M059J (cell line): ENCODE results near the gene STRN4. TPM values are rescaled to one million over a fixed set of nuclear protein-coding genes. Genes with fewer than 3 reads are reported as not detected.
"Not testable (repeated sequence)": the region's sequence is repeated elsewhere in the genome, so short reads cannot be mapped to it uniquely, and the experiment has no call there.

Source experiments
- DNase-seq: peaks from one replicate; pipeline ENCODE4 v3.0.0-alpha.2; 2012; ENCODE audit warnings: low read depth
- total RNA-seq: library from RNA; depleted of rRNA; stranded (reverse); fragments of >200 nt; shearing (Covaris generic); gene quantifications from 2 replicates; pipeline ENCODE4 v1.2.3, GENCODE V29; 2014

STRN4 gene
- total RNA-seq, 1 experiment from 2014 or later, result 78.1 TPM

DNA sequence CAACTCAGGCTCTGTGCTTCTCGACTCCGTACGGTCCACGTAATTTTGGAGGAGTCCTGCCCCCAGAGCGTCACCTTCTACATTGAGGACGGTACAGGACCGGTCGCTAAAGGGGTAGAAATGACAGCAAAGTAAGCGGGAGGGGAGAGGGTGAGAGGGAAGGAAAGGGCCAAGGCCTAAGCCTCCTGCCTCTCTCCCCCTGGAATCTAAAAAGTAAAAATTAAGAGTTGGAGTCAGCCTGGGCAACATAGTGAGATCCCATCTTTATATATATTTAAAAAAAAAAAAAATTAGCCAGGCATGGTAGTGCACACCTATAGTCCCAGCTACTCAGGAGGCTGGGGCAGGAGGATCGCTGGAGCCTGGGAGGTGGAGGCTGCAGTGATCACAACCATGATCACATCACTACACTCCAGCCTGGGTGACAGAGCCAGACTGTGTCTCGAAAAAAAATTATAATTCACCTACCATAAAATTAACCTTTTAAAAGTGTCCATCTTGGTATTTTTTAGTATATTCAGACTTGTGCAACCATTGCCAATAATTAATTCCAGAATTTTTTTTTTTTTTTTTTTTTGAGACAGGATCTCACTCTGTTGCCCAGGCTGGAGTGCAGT, 29.5 kb upstream of the STRN4 start:
- DNase-seq, result no peak

DNA sequence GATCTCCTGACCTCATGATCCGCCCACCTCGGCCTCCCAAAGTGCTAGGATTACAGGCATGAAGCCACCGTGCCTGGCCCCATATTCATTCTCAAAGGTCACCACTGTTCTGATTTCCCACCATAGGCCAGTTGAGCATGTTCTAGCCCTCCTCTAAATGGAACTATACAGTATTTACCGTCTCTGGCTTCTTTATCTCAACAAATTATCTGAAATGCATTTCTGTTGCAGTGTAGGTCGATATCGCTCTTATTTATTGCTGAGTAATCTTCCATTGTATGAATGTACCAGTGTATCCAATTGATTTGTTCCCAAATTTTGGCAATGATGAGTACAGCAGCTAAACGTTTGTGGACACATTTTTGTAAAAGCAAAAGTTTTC, 26.8 kb upstream of the STRN4 start:
- no peak for DNase-seq

DNA sequence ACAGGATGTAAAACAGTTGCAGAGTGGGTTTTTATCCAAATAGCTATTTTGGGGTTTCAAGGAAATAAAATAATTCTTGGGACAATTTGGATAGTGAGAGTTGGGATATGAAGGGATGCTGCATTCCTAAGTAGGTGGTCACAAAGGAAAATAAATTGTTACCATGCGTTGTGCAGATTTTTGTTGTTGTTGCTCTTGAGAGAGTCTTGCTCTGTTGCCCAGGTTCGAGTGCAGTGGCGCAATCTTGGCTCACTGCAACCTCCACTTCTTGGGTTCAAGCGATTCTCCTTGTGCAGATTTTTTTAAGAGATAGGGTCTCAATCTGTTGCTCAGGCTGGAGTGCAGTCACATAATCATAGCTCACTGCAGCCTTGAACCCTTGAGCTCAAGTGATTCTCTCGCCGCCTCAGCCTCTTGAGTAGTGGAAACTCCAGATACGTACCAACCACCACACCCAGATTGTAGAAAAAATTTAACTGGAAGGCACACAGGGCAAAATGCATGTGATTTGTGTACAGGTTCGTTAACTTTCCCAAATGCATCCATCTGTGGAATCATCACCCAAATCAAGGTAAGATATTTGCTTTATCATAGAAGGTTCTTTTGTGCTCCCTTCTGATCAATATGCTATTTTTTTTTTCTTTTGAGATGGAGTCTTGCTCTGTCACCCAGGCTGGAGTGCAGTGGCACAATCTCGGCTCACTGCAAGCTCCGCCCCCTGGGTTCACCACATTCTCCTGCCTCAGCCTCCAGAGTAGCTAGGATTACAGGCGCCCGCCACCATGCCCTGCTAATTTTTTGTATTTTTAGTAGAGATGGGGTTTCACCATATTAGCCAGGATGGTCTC, 26.1 kb upstream of the STRN4 start:
- no peak for DNase-seq

DNA sequence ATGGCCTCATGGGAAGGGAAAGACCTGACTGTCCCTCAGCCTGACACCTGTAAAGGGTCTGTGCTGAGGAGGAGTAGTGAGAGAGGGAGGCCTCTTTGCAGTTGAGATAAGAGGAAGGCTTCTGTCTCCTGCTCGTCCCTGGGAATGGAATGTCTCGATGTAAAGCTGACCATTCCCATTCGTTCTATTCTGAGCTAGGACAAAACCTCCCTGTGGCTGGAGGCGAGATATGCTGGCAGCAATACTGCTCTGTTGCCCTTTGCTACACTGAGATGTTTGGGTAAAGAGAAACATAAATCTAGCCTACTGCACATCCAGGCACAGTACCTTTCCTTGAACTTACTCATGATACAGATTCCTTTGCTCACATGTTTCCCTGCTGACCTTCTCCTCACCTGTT, 22.5 kb upstream of the STRN4 start:
- not testable (repeated sequence) for DNase-seq

DNA sequence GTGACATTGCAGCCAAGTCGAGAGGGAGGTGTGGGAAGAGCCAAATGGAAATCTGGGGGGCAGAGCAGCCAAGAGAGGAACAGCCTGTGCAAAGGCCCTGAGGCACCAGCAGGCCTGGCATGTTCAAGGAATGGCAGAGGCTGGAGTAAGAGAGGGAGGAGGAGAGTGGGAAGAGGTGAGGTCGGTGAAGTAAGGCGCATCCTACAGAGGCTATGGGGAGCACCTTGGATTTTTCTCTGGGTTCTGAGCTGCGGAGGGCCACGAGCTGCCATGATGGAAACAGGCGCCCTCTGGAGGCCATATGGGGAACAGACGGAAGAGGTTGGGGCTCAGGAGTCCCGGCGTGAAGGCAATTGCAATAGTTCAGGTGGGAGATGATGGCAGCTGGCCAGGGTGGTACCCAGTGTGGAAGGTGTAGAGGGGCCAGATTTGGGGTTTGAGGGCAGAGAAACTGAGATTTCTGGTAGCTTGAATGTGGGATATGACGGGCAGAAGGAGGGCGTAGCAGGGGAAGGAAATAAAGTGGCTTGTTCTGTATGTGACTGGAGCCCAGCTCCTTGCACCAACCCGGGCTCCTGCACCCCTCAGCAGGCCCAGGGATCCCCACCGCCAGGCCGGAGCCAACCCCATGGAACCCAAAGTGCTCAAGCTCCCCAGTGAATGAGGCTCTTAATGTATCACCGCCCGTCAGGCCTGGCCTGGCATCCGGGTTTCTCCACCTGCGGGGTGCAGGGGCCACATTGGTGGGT, 20.5 kb upstream of the STRN4 start:
- no peak for DNase-seq

DNA sequence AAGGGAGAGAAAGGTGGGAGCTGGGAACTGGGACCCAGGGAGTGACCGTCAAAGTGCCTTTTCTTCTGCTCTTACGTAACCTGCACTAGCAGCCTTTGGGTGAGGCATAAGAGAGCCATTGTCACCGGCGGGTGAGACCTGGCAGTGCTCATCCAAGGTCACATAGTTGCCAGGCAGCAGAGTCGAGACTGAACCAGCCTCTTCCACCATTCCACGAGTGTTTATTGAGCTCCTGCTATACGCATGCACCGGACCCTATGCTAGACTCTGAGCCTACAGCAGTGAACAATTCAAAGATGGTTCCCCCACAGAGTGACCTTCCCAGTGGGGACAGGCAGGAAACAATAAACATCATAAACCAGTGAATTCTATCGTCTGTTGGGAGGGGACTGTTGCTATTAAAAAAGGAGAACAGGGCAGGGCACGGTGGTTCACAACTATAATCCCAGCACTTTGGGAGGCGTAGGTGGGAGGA, 18.6 kb upstream of the STRN4 start:
- DNase-seq, result no peak

DNA sequence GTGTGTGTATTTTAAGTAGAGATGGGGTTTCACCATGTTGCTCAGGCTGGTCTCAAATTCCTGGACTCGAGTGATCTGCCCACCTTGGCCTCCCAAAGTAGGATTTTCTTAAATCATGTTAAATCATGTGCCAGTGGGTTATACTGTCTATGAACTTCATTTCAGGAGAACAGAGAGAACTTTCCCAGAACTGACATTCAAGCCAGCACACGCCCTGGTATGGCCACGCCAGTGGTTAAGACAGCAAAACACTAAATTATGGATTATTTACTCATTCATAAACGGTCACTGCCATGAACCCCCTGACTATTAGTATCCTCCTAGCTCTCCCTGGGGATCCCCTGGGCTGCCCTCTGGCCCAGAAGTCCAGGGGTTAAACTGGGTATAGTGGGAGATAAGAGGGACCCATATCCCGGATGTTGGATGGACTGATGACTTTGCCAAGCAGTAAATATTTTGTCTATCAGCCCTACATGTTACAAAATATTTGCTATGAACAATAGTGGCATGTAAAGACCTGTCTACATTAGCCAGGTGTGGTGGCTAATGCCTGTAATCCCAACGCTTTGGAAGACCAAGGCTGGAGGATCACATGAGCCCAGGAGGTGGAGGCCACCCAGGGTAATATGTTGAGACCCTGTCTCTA, 16.1 kb upstream of the STRN4 start:
- no peak for DNase-seq

DNA sequence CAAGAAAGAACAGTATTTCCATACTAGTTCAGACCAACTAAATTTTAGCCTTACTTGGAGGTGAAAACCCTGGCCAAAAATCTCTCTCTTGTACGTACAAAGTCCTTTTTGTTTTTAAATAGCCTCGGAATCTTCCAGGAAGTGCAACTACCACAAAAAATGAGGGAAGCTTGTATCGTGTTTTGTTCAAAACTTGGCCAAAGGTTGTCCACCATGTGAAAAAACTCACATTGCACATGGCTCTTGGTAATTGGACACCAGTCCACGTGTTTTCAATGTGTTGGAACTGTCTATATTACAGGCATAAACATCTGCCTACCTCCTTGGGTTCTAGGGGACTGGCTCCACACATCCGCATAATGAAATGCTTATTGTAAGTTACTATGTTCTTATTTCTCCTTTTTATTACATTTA, 15.2 kb upstream of the STRN4 start:
- no peak for DNase-seq

DNA sequence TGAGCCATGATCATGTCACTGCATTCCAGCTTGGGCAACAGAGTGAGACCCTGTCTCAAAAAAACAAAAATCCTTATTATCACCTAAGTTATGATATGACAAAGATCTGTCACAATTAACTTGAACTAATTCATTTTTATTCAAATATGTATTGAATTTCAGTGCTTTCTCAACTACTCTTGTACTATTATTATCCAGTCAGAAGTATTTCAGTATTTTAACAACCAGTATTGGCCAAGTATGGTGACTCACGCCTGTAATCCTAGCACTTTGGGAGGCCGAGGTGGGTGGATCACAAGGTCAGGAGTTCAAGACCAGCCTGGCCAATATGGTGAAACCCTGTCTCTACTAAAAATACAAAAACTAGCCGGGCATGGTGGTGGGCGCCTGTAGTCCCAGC, 14.6 kb upstream of the STRN4 start:
- not testable (repeated sequence) for DNase-seq

DNA sequence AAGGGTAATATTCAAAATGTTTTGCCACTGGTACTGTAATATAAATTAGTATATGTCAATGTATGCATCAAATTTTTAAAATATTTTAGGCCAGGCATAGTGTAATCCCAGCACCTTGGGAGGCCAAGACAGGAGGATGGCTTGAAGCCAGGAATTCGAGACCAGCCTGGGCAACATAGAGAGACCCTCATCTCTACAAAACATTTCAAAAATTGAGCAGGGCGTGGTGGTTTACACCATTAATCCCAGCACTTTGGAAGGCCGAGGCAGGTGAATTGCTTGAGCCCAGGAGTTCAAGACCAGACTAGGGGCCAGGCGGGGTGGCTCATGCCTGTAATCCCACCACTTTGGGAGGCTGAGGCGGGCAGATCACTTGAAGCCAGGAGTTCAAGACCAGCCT, 14.1 kb upstream of the STRN4 start:
- no peak for DNase-seq

DNA sequence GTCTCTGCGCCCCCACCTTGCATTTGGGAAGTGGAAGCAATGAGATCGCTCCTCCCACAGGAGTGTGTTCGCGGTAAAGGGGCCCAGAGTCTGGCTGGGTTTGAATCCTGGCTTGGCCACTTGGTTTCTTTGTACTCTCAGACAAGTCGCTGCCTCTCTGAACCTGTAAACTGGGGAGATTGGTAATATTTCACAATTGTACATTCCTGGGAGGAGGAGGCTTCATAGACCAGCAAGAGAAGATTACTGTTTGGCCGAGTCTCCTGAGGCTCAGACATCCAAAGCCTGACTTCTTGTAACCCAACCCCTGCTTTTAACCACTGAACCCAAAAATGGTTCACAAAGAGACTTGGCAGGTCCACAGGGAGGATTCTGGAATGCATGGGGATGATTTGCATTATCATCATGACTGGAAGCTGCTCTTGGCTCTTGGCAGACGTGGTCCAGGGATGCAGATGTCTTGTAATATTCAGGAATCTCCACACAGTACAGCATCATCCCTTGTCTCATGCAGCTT, 13.6 kb upstream of the STRN4 start:
- no peak for DNase-seq

DNA sequence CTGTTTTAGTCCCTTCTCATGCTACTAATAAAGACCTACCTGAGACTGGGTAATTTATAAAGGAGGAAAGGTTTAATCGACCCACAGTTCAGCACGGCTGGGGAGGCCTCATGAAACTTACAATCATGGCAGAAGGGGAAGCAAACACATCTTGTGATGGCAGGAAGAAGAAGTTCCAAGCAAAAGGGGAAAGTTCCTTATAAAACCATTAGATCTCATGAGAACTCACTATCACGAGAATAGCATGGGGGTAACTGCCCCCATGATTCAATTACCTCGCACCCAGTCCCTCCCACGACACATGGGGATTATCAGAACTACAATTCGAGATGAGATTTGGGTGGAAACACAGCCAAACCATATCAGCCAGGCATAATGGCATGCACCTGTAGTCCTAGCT, 13.0 kb upstream of the STRN4 start:
- no peak for DNase-seq

DNA sequence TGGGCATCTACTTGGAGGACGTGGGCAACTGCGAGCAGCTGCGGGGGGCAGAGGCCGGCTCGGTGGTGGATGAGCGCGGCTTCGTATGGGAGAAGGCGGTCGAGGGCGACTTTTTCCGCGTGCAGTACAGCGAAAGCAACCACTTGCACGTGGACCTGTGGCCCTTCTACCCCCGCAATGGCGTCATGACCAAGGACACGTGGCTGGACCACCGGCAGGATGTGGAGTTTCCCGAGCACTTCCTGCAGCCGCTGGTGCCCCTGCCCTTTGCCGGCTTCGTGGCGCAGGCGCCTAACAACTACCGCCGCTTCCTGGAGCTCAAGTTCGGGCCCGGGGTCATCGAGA, 10.3 kb upstream of the STRN4 start:
- no peak for DNase-seq

DNA sequence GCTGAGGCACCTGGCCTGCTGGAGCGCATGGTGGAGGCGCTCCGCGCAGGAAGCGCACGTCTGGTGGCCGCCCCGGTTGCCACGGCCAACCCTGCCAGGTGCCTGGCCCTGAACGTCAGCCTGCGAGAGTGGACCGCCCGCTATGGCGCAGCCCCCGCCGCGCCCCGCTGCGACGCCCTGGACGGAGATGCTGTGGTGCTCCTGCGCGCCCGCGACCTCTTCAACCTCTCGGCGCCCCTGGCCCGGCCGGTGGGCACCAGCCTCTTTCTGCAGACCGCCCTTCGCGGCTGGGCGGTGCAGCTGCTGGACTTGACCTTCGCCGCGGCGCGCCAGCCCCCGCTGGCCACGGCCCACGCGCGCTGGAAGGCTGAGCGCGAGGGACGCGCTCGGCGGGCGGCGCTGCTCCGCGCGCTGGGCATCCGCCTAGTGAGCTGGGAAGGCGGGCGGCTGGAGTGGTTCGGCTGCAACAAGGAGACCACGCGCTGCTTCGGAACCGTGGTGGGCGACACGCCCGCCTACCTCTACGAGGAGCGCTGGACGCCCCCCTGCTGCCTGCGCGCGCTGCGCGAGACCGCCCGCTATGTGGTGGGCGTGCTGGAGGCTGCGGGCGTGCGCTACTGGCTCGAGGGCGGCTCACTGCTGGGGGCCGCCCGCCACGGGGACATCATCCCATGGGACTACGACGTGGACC, 9.7 kb upstream of the STRN4 start:
- no peak for DNase-seq

DNA sequence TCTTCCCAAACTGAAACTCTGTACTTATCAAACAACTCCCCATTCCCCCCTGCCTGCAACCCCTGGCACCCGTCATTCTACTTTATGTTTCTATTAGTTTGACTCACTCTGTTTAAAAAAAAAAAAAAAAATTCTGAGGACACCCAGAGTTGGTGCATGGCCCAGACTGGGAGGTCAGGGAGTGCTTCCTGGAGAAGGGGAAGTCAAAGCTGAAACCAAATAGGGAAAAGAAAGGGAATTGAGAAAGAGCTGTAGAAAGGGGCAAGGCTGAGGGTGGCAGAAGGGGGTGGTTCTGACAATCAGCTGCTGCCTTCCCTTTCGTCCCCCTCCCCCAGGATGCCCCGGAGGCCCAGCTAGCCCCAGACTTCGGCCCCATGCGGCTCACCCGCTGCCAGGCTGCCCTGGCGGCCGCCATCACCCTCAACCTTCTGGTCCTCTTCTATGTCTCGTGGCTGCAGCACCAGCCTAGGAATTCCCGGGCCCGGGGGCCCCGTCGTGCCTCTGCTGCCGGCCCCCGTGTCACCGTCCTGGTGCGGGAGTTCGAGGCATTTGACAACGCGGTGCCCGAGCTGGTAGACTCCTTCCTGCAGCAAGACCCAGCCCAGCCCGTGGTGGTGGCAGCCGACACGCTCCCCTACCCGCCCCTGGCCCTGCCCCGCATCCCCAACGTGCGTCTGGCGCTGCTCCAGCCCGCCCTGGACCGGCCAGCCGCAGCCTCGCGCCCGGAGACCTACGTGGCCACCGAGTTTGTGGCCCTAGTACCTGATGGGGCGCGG, 9.0 kb upstream of the STRN4 start:
- peak; percentile 60 for DNase-seq

DNA sequence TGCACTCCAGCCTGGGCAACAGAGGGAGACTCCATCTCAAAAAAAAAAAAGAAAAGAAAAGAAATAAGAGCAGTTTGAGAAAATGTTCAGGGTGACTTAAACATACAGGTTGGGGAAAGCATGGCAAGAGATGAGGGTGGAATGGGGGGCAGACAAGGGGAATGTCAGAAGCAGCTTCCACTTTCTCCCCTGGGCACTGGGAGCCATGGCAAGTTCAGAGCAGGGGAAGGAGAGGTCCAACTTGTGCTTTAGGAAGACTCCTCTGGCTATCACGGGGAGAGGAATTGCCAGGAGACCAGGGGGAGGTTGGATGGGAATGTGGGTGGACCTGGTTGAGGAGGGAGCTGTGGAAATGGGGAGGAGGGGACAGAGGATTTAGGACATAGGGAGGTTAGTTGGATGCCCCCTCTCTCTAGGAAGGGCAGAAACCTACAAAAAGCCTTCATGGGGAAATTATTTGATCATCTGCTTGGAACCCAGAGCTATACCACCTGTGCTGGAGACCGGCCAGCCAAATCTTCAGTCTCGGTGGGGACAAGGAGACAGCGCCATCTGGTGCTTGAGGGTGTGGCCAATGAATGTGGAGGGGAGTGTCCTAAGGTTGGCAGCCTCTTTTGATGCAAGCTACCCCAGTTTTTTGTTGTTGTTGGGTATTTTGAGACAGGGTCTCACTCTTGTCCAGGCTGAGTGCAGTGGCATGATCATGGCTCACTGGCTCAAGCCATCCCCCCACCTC, 7.3 kb upstream of the STRN4 start:
- no peak for DNase-seq

DNA sequence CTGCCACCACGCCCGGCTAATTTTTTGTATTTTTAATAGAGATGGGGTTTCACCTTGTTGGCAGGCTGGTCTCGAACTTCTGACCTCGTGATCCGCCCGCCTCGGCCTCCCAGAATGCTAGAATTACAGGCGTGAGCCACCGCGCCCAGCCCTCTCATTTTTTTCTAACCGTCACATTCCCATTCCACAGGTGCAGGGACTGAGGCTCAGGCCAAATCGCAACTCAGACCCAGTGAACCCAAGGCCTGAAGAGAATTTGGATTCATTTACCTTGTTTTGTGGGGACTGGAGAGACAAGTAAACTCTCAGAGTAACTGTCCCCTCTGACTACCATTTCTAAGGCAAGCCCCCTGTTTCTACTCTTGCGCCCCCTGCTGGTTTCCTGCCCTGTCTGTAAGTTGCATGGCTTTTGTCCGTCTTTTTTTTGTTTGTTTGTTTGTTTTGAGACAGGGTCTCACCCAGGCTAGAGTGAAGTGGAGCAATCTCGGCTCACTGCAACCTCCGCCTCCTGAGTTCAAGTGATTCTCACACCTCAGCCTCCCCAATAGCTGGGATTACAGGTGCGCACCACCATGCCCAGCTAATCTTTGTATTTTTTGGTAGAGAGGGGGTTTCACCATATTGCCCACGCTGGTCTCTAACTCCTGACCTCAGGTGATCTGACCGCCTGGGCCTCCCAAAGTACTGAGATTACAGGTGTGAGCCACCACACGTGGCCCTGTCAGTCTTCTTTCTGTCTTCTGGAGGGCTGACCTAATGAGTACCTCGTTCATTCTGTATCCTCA, 2.3 kb upstream of the STRN4 start:
- peak; percentile 50 for DNase-seq

DNA sequence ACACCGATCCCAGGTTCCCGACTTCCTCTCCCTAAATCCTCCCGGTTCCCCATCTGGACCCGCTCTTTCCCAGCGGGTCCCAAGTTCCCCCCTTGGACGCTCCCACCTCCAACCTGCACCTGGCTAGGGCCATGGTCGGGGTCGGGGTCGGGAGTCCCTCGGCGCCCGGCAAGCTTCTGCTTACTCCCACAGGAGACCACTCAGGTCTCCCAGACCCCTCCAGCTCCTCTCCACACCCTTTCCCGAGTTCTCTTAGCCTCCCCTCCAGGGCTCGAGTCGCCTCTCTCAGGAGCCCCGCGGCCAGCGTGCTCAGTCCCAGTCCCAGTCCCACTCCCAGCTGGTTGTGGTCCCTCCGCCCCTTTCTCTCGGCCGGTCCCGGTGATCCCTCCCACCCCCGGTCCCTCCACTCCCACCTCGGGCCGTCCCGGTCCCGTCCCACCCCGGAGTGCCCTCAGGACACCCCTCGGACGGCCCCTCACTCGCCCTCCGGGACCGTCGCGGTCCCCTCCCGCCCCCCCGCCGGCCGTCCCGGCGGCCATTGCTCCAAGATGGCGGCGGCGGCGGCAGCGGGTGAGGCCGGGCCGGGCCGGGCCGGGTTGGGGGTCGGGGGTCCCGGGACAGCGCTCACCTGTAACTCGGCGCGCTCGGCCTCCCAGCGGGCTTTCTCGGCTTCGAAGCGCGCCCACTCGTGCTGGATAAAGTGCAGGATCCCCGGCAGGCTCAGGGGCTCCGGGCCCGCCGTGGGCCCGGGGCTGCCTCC, 549 bp downstream of the STRN4 start, which contains the start of gene FKRP:
Gene FKRP, plus strand, starts transcription at position 537 of the 760 bp plus-strand sequence. CDS start 9,394 bp downstream, outside the sequence.
- peak; percentile 20 for DNase-seq
